GM19239 (cell line): ENCODE measurements around the gene TTLL3.

ENCODE experiments used
- DNase-seq: peaks from one replicate; pipeline ENCODE4 v3.0.0; 2011; ENCODE audit warnings: low spot score; ENCODE audit not compliant: insufficient read length
- FAIRE-seq: peaks from 2 replicates; lab custom pipeline; 2011; peaks lifted over from hg19 to GRCh38; lab: Jason Lieb, UNC

TTLL3 gene

GRCh38 chr3:9780910-9781309 is 29.2 kb upstream of the TTLL3 start:
- FAIRE-seq, result no peak
- DNase-seq, result no peak

- FAIRE-seq (no peak), DNase-seq (no peak)
Measured at GRCh38 chr3:9781551-9781950, 28.5 kb upstream of the TTLL3 start.

DNA sequence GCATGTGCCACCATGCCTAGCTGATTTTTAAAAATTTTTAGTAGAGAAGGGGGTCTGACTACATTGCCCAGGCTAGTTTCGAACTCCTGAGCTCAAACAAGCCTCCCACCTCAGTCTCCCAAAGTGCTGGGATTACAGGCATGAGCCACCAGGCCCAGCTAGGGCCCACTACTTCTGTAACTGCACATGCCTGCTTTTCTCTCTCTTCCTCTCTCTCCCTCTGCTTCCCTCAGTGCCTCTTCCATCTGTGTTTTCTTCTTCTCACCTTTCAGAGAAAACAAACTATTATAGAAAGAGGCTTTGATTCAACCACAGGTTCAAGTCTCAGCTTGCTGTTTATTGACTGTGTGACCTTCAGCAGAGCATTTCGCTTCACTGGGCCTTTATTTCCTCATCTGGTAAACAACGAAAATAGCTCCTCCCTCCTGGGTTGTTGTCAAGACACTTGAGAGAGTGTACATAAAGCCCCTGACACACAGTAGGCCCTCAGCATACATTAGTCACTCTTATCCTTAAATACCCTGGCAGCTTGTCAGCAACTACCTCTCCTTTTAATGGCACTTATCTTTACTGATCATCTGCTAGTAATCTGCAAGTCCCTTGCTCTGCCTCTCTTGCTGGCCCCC is 28.0 kb upstream of the TTLL3 start:
- no peak for FAIRE-seq
- DNase-seq, result no peak

- DNase-seq (no peak), FAIRE-seq (no peak)
Measured at GRCh38 chr3:9782770-9783169, 27.3 kb upstream of the TTLL3 start.

GRCh38 chr3:9783954-9784353 is 26.1 kb upstream of the TTLL3 start:
- DNase-seq, result no peak
- no peak for FAIRE-seq

DNA sequence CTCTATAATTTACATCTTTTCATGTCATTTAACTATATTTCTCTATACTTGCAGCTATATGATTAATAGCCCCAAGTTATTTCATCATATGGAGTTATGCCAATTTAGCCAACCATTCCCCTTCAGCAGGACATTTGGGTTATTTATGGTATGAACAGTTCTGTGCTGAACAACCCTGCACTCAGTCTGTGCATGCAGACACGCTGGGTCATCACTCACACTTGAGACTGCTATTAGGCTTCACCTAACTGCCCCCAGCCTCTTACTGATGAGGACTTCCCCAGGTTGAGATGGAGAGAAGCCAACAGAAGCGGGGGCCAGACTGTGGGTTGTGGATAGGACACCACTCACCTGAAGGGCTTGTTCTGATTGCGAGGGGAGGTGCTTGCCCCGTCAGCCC is 25.1 kb upstream of the TTLL3 start:
- no peak for DNase-seq
- FAIRE-seq, result no peak

DNA sequence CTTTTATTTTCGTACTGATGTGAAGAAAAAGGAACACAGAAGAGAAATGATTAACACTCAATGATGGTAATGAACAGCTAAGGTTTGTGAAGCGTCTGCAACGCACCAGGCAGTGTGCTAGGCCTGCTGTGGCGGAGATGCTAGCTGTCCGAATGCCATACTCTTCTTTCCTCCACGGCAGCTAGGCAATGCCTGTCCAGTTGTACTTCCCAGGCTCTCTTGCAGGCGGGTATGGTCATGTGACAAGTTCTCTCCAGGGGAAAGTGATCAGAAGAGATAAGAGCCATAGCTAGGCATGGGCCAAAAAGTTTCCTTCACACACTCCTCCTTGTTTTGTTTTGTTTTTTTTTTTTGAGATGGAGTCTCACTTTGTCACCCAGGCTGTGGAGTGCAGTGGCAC is 24.5 kb upstream of the TTLL3 start:
- FAIRE-seq (no peak), DNase-seq (no peak)

DNA sequence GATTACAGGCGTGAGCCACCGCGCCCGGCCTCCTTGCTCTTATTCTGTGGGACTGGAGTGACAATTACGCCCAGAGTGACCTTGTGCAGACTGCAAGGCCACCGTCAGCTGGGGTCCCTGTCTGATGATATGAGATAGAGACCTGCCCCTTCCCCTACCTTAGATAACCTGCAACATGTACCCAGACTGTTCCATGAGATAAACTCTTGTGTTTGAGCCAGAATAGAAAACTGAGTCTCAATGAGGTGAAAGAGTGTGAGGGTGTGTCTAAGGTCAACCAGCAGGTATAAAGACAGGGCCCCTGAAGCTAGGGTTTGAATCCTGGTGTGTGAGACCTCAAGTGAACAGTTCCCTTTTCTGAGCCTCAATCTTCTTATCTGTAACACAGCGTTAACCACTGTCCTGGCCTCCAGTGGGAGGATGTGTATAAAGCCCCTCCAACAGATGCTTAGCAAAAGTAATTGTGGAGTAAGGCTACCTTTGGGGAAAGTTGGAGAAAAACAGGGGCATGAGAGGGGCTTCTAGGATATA is 23.8 kb upstream of the TTLL3 start:
- DNase-seq (no peak), FAIRE-seq (no peak)

DNA sequence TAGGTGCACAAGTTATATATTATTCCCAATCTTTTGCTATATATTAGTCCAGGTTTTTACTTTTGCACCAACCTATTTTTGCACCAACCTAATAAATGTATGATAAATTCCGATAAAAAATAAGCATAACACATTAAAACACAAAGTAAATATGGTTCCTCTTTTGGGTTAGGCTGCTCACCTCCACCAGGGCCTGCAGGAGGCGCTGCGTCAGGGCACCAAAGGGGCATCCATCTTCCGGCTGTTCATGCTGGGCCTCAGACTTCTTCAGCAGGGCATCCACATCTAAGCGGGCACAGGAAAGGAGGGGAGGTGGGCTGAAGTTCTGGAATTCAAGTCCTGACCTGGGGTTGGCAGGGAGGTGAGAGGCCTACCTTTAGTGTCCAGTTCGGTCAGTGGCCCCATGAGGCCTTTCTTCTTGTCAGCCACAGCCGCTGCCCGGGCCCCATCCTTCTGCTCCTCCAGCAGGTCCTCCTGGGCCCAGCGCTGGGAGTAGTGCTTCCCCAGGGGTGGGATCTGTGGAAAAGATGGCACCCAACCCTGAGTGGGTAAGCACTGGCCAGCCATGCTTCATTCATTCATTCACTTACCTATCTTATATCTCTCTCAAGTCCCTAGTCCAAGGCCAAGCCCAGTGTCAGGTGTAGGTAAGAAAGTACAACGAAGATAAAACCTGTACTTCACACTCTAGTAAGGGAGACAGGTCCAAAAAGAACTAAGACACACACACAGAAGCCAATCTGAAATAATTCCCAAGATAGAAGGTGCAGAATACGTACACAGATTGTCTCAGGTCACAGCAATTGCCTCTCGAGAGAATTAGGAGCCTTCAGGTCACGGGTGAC is 23.0 kb upstream of the TTLL3 start:
- DNase-seq, result no peak
- FAIRE-seq, result no peak

- DNase-seq, result no peak
- FAIRE-seq, result no peak
Measured at GRCh38 chr3:9787714-9788113, 22.3 kb upstream of the TTLL3 start.

DNA sequence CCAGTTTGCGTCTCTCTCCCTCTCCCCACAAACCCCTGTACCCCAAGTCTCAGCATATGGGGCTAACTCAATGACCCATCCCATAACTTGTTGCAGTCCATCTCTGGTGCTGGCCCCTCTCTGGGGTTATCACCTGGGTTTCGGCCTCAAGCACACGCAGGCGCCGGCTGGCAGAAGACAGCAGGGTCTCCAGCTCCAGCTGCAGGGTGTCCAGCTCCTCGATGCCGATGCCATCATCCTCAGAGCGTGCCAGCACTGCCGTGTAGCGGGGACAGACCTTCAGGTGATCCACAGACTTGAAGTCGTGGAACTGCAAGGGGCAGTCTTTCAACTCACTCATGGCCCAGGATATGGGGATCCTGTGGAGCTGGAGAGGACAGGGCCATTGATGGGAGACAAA is 18.9 kb upstream of the TTLL3 start:
- FAIRE-seq, result no peak
- DNase-seq, result no peak

- no peak for DNase-seq
- FAIRE-seq, result peak; percentile 14
Measured at GRCh38 chr3:9791790-9792404, 18.2 kb upstream of the TTLL3 start.

DNA sequence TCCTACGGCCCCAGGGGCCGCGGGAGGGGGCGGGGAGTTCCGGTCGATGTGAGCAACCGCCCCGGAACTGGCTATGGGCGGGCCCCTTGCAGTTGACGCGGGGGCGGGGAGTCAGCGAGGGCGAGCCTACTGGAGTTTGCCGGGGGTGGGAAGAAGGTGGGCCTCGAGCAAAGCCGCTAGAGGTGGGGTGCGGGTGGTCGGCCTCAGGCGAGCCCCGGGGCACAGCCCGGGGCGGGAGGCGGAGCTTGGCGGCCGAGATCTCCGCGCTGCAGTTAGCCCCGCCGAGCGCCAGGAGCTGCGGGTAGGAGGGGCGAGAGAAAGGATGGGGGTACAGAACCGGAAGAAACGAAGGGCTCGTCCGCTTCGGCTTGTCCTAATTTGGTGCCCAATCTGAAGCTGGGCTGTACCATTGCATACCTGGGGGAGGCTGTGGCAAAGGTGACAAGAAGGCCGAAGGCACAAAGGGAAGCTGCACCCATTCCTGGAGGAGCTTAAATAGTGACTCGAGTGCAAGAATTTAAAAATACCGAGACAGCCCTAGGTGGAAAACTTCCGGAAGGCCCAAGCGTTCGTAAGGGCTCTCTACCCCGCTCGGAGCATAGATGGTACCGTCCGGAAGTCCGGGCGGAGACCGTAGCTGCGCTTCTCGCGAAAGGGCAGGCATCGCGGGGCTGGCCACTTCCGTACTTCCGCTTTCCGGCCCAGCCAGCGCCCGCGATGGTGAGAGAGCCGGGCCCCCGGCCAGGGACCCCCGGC is 17.5 kb upstream of the TTLL3 start, which contains the start of the genes ARPC4 and TADA3:
Gene ARPC4 (plus strand): TSS at position 678 of the 756 bp plus-strand sequence. CDS start 40 bp downstream, at position 718.
Gene TADA3 (minus strand): TSS at position 69 of the 756 bp plus-strand sequence. CDS start 1,007 bp downstream, outside the sequence.
- FAIRE-seq, result peak; percentile 82
- peak; percentile 83 for DNase-seq

DNA sequence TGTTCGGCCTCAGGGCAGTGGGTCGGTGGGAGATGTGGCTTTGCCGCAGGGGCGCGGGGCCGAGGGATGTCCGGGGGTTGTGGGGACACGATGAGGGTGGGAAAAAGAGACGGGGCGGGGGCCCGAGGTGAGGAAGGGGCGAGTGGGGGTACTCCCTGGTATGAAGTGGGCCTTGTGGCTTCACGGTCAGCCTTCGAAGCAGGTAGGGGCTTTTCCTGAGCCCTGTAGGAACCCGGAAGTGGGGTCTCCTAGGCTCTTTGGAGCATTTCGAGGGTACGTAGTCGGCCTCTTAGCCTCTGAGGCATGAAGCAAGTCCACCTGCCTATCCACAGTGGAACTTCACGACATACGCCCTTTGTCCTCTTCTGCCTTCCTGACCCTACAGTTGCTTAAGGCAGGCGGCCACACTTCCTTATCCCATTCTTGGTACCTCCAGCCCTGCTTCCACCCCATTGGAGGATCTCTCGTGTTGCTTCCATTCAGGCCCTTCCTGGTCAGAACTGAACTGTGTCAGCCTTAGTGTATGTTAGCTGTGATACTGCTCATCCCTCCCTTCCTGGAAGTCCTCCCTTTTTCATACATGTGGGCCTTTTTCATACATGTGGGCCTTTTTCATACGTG is 16.8 kb upstream of the TTLL3 start:
- FAIRE-seq (peak; percentile 4), DNase-seq (no peak)

GRCh38 chr3:9794400-9794799 is 15.7 kb upstream of the TTLL3 start:
- DNase-seq, result no peak
- no peak for FAIRE-seq

DNA sequence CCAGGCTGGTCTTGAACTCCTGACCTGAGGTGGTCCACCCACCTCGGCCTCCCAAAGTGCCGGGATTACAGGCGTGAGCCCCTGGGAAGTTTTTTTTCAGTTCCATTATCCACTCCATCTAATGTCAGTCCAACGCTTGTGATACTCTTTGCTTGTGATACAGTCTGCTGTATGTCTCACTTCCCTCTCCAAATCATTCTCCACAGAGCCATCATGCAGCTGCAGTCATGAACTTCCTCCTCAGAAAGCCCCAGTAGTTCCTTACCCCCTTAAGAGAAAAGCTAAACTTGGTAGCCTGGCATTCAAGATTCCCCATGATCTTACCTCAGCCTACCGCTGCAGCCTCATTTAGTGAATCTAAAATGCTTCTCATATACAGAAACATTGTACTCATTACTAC is 14.9 kb upstream of the TTLL3 start:
- no peak for DNase-seq
- peak; percentile 56 for FAIRE-seq

DNA sequence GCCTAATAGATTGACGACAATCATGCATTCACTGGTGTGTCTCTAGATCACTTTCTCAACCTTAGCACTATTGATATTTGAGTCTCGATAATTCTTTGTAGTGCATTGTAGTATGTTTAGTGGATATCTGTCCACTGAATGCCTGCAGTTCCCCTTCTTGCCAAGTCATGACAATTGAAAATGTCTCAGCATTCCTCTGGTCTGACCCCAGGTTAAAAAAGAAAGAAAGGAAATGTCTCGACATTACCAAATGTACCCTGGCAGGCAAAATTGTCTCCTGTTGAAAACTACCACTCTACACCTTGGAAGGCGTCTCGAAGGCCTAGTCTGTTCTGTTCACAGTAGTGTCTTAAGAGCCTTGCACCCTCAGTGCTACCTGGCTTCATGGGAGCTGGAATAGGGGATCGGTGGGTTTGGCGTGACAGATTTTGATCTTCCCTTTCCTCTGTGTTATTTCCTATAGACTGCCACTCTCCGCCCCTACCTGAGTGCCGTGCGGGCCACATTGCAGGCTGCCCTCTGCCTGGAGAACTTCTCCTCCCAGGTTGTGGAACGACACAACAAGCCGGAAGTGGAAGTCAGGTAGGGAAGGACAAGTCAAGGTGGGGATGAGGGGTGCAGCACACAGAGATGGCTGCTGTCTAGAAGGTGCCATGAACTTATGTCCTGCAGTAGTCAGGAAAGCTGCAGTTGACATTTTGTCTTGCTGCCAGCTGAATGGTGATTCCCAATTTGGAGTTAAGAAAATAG is 12.7 kb upstream of the TTLL3 start:
- no peak for DNase-seq
- no peak for FAIRE-seq

GRCh38 chr3:9800529-9800928 is 9.5 kb upstream of the TTLL3 start:
- no peak for FAIRE-seq
- no peak for DNase-seq

DNA sequence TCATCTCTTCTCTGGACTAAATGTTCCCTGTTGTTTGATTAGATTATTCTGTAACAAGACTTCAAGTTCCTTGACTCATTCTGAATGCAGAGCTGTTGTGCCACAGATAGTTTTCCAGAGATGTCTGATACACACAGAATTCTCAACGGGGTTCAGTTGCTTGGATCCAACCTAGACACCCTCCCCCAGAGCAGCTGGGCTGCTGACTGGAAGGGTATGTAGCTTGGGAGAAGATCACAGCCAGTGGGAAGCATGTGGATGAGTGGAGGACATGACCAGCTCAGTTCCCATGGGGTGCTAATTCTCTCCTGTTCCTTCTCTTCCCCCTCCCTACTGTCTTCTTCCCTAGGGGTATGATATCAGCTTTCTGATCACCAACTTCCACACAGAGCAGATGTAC is 6.6 kb upstream of the TTLL3 start:
- DNase-seq (no peak), FAIRE-seq (no peak)
